HFFc6 (cell line): ENCODE measurements around the gene LIPC. TPM values are rescaled to one million over a fixed set of nuclear protein-coding genes. Genes with fewer than 3 reads are reported as not detected.

Experiments used
- DNase-seq: peaks from one replicate; pipeline ENCODE4 v3.0.0-alpha.2; 2018
- H3K27ac Mint-ChIP-seq: 2 replicates; pipeline ENCODE4 v1.8.0; 2020; ENCODE audit warnings: mild to moderate bottlenecking, mixed read lengths
- H3K27me3 Mint-ChIP-seq: 2 replicates; pipeline ENCODE4 v1.8.0; 2021; ENCODE audit warnings: mild to moderate bottlenecking, moderate library complexity, mixed read lengths; ENCODE audit not compliant: insufficient read depth
- H3K36me3 Mint-ChIP-seq: 2 replicates; pipeline ENCODE4 v1.8.0; 2021; ENCODE audit warnings: low read depth, mixed read lengths
- H3K4me1 Mint-ChIP-seq: 2 replicates; pipeline ENCODE4 v1.8.0; 2020; ENCODE audit warnings: low read depth, mixed read lengths
- H3K4me3 Mint-ChIP-seq: 2 replicates; pipeline ENCODE4 v1.8.0; 2020; ENCODE audit warnings: mild to moderate bottlenecking, moderate library complexity, mixed read lengths
- H3K9me3 Mint-ChIP-seq: 2 replicates; pipeline ENCODE4 v1.8.0; 2020; ENCODE audit warnings: mild to moderate bottlenecking, mixed read lengths
- CTCF ChIP-seq: fragments of 200-600 bp; sonication (generic); IDR thresholded peaks from 2 replicates; pipeline ENCODE4 v1.5.0; 2021; ENCODE audit warnings: antibody characterized with exemption, mild to moderate bottlenecking
- total RNA-seq, 6 experiments: library from RNA; stranded (reverse); fragmentation: NEBNext Ultra II Directional; extraction: Animal tissue kit (Norgen Biotek cat#: 25700); gene quantifications; 2 replicates in 1 of 6; 3 replicates in 5 of 6; pipeline ENCODE4 v1.2.3, GENCODE V29; 2021

LIPC gene
- total RNA-seq, 6 experiments from 2014 or later: not detected

DNA sequence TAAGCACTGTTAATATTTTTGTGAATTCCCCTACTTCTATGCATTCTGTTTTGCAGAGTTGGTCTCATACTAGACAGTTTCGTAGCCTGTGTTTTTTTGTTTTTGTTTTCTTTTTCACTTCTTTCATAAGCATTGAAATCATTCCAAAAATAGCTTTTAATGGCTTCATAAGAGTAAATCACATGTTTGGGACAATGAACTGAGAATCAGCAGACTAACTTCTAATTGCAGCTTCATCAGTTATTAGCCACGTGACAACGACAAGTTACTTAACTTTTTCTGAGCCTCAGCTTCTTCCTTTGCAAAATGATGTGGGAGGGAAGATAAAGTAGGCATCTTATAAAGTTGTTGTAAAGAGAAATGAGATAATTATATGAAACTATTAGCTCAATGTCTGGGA is 124.8 kb downstream of the LIPC start:
- TF ChIP-seq CTCF: no peak
- Mint-ChIP-seq H3K27ac (no peak overlapping the region), H3K9me3 (no peaks in the 10 kb centered on the region), H3K4me1 (peaks cover 9% of the 10 kb centered on the region), H3K4me3 (no peak overlapping the region), H3K36me3 (no peaks in the 10 kb centered on the region), H3K27me3 (peaks cover 22% of the 10 kb centered on the region)
- no peak for DNase-seq

DNA sequence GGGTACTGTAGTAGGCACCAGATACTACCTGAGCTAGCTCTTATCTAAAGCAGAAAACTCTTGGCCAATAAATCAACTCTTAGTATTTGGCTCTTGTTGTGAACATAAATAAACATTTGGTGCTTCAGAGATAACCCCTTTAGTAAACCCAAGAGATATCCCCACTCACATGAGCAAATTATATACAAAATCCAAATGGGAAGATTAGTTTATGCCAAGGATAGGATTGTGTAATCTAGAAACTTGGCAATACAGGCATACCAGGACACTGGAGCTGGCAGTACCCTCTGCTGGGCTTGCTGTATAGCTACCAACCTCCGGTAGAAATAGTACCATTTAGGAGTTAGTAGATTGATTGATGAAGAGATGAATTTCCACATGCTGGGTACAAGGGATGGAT is 127.0 kb downstream of the LIPC start:
- H3K27ac Mint-ChIP-seq: no peak overlapping the region
- no peaks in the 10 kb centered on the region for H3K4me1 Mint-ChIP-seq
- no peak for TF ChIP-seq CTCF
- no peaks in the 10 kb centered on the region for H3K9me3 Mint-ChIP-seq
- no peak overlapping the region for H3K4me3 Mint-ChIP-seq
- H3K27me3 Mint-ChIP-seq: peaks cover 27% of the 10 kb centered on the region
- DNase-seq: no peak
- H3K36me3 Mint-ChIP-seq: no peaks in the 10 kb centered on the region

GRCh38 chr15:58559904-58560588 is 128.3 kb downstream of the LIPC start:
- H3K4me1 Mint-ChIP-seq: no peaks in the 10 kb centered on the region
- no peaks in the 10 kb centered on the region for H3K36me3 Mint-ChIP-seq
- no peak overlapping the region for H3K27ac Mint-ChIP-seq

GRCh38 chr15:58561321-58561720 is 129.5 kb downstream of the LIPC start:
- Mint-ChIP-seq H3K27ac (no peak overlapping the region), H3K4me1 (no peaks in the 10 kb centered on the region), H3K27me3 (peaks cover 19% of the 10 kb centered on the region), H3K36me3 (no peaks in the 10 kb centered on the region), H3K4me3 (no peak overlapping the region), H3K9me3 (no peaks in the 10 kb centered on the region)
- DNase-seq: no peak
- TF ChIP-seq CTCF: no peak

More at GRCh38 chr15:58559904-58560588, 128.3 kb downstream of the LIPC start:
- Mint-ChIP-seq H3K27me3 (peaks cover 25% of the 10 kb centered on the region), H3K9me3 (no peaks in the 10 kb centered on the region), H3K4me3 (no peak overlapping the region)
- DNase-seq: no peak
- TF ChIP-seq CTCF: no peak

DNA sequence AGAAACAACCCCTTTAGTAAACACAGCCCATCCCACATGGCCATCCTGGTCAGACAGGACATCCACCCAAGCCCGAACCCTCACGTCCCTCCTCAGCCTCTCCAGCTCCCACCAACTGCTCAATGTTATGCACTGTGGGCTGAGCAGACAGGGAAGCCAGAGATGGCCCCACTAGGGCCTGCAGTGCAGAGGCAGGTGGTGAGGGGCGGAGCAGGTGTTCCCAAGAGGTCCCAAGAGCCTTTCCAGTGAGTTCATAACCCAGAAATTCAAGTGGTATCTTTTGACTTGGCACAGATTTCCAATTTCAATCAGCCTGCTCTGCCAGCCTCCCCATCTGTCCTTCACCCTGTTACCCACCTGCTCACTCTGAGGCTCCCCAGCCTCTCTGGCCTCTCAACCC is 130.3 kb downstream of the LIPC start:
- H3K9me3 Mint-ChIP-seq: no peaks in the 10 kb centered on the region
- H3K27me3 Mint-ChIP-seq: peaks cover 19% of the 10 kb centered on the region
- H3K4me3 Mint-ChIP-seq: no peak overlapping the region
- no peak overlapping the region for H3K27ac Mint-ChIP-seq
- H3K4me1 Mint-ChIP-seq: no peaks in the 10 kb centered on the region
- no peaks in the 10 kb centered on the region for H3K36me3 Mint-ChIP-seq
- no peak for TF ChIP-seq CTCF
- no peak for DNase-seq
